HG03103 (cell line): ENCODE results near the gene SIRT6.
"Not testable (repeated sequence)": the region's sequence is repeated elsewhere in the genome, so short reads cannot be mapped to it uniquely, and the experiment has no call there.

Source experiments
- ATAC-seq: cut with Tn5 transposase; IDR thresholded peaks from one replicate; pipeline ENCODE4 v1.9.1; 2021; ENCODE audit warnings: low read depth; ENCODE audit not compliant: unreplicated experiment

SIRT6 gene

DNA sequence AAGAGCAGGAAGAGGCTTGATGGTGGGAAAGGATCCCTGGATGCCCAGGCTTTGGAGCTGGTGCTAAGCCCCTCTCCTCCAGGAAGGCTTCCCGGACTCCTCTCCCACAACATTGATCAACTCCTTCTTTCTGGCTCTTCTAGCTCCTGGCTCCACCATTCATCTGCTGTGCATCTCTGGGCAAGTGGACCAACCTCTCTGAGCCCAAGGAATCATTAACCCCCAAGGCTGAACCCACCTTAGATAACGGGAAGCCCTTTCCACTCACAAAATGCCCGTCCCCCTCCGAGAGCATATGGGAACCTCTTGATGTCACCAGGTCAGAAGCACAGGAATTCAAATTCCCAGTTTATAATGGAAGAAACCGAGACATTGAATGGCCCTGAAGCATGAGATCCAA lies 5.2 kb downstream of the SIRT6 start:
- no peak for ATAC-seq

DNA sequence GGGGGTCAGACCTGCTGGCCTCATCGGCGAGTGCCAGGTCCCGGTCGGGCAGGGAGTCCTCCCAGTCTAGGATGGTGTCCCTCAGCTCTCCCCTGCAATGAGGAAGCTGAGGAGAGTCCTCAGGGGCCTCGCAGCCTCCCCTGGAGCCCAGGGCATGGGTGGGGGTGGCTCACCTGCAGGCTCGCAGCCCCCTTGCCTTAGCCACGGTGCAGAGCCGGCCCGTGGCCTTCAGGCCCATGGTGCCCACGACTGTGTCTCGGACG lies 6.8 kb downstream of the SIRT6 start:
- no peak for ATAC-seq

DNA sequence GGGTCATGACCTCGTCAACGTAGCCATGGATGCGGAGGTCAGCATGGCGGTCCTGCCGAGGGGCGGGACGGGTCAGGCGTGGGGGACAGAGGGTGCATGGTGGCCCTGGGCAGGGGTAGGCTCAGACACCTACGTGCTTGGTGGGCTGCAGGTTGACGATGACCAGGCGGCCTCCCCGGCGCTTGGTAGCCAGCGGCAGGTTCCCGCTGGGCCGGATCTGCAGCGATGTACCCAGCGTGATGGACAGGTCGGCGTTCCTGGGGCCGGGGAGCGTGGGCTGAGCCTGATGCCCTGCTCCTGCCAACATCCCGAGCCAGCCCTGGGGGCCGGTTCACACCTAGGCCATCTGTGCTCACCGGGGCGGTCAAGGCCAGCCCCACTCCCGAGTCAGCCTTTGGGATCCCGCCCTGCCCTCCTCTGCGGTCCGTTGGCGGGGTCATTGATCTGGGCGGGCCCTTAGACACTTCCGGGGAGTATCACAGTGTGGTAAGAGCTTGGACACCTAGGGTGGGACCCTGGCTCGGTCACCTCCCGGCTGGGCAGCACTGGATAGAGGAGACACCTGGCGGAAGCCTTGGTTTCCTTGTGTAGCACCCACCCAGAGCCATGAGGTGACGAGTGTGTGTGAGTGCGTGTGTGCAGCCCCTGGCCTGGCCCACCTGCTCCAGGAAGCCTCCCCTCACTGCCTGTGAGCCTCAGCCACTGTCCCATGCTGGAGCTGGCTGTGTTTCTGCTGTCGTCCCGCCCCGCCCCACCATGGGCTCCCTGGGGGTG lies 7.3 kb downstream of the SIRT6 start:
- no peak for ATAC-seq

DNA sequence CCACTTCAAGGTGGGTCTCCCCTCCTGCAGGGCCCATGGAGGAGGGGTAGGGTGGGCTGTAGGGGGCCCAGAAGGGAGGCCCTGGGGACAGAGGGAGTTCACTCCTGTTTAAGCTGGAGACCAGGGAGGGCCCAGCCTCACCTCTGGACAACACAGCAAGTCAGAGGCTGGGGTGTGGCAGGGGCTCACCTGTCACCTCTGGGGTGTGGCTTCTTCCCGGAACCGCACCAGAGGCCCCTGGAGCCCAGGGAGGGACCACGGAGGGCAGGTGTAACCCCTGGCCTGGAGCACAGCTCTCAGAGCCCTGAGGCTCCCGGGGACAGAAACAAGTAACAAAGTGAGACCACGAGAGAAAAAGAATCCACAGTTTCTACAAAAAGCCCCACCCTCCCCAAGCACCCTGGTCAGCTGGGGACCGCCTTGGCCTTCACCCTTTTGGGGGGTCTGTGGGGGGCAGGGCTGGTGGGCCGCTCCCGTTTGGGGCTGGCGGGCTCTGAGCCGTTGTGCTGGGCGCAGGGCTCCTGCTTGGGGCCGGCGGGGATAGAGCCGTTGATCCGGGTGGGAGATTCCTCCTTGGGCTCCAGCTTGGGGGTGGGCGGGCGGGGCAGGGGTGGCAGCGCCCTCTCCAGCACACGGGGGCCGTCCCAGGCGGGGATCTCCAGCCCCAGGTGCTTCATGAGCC lies 8.0 kb downstream of the SIRT6 start:
- no peak for ATAC-seq

DNA sequence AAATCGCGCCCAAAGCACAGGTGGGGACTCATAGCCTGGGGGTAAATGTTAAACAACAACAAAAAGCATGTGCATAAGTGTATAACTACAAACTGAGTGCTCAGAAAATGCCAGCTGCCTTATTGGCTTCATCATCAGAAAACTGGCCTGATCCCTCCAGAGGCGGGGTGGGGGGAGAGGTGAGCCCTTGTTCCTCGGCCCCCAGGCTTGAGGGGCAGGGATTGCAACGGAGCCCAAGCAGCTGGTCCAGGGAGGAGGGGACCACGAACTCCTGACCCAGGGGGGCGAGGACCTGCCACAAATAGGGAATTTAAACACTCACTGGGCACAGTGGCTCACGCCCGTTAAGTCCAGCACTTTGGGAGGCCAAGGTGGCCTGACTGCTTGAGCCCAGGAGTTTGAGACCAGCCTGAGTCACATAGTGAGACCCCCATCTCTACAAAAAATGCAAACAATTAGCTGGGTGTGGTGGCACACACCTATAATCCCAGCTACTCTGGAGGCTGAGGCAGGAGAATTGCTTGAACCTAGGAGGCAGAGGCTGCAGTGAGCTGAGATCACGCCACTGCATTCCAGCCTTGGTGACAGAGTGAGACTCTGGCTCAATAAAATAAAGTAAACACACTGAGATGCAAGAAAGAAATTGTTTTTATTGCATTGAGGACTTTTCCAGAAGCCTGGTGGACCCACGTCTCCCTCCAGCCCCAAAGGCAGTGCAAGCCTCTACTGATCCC lies 8.7 kb downstream of the SIRT6 start:
- no peak for ATAC-seq

DNA sequence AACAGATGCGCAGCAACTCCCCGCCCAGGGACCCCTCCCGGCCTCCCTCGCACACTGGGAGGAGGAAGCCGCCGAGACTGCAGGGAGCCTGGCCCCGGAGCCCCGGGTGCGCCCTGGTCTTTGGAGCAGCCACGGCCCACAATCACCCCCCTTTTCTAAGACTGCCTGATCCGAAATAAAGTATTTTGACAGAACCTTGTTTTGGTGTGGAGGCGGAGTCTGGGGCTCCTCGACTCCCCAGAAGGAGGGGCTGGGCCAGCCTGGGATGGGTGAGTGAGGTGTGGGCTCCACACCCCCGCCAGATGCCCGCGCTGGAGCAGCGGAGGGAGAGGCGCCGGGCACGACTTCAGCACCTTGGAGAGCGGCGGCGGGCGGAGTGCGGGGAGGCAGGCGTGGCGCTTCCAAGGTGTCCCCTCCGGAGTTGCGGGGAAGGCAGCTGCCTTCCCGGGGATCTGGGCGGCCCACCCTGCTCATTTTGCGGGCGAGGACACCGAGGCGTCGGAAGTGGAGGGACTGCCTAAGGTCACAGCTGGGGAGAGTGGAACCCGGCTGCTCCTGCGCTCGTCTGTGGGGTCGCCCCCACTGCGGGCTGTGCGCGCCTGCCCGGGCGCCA lies 9.4 kb downstream of the SIRT6 start:
- ATAC-seq, result no peak

DNA sequence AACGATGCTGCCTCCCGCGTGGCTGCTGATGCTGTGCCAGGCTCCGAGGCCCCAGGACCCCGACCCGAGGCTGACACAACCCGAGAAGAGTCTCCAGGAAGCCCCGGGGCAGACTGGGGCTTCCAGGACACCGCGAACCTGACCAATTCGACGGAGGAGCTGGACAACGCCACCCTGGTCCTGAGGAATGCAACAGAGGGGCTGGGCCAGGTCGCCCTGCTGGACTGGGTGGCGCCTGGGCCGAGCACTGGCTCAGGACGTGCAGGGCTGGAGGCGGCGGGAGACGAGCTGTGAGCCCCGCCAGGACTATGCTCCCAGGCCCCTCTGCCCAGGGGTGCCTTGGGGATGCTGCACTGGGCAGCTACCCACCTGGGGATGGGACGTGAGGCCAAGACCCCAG lies 10.7 kb downstream of the SIRT6 start:
- ATAC-seq, result no peak

DNA sequence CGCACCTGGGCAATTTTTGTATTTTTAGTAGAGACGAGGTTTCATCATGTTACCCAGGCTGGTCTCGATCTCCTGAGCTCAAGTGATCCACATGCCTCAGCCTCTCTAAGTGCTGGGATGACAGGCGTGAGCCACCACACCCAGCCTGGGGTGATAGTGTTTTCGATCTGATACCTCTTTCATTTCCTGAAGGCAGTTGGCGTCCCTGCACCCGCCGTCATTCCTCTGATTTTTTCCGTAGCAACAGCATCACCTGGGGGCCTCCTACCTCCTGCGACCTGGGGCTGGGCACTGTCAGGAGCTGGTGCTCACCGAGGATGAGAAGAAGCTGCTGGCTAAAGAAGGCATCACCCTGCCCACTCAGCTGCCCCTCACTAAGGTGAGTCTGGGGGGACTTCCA lies 18.1 kb downstream of the SIRT6 start:
- ATAC-seq, result no peak

DNA sequence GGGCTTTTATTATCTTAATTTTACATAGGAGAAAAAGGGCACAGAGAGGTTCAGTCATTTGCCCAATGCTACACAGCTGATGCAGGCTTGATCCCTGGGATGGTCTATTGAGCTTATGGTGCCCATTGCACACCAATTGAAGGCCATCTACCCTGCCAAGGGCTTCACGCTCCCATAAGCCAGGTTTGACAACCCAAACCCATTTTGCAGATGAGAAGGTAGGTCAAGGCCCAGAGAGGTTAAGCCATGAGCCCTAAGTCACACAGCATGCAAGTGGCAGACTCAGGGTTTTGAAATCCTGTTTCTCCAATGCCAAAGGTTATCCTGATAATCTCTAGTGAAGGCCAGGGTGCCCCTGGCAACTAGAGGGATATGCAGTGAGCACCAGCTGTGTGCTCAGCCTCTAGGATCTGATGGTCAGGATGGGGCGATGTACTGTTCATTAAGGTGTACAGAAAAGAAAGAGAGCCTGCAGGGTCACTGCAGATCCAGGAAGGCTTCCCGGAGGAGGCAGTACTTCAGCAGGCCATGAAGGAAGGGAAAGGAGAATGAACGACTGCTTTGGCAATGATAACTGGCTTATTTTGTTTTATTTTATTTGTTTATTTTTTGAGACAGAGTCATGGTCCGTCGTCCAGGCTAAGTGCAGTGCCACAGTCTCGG lies 20.8 kb downstream of the SIRT6 start:
- ATAC-seq, result no peak

DNA sequence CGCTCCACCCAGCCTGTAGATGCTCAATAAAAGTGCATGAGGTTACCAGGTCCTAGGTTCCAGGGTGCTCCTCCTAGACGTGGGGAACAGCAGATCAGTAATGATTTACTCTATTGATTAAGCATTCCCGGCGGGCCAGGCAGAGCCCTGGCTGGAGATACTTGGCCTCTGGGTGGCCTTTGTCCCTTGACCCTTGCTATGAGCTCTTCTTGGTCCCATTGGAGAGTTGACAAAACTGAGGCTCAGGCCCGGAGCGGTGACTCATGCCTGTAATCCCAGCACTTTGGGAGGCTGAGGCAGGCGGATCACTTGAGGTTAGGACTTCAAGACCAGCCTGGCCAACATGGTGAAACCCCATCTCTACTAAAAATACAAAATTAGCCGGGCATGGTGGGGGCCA lies 24.4 kb downstream of the SIRT6 start:
- ATAC-seq, result not testable (repeated sequence)

DNA sequence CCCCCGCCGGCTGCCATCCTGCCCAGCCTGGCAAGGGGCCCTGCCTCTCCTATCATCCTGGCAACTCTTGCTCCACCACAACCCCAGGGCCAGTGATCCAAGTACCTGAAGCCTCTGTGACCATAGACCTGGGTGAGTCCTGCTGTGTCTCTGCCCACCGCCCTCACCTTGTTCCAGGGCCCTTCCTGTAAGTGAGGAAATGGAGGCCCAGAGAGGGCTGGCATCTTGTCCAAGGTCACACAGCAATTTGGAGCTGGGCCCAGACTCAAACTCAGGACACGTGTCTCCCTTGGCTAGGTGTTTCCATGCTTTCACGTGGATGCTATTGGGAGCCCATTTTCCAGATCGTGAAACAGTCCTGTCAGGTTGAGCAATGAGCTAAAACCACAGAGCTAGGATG lies 25.2 kb downstream of the SIRT6 start:
- ATAC-seq, result no peak

DNA sequence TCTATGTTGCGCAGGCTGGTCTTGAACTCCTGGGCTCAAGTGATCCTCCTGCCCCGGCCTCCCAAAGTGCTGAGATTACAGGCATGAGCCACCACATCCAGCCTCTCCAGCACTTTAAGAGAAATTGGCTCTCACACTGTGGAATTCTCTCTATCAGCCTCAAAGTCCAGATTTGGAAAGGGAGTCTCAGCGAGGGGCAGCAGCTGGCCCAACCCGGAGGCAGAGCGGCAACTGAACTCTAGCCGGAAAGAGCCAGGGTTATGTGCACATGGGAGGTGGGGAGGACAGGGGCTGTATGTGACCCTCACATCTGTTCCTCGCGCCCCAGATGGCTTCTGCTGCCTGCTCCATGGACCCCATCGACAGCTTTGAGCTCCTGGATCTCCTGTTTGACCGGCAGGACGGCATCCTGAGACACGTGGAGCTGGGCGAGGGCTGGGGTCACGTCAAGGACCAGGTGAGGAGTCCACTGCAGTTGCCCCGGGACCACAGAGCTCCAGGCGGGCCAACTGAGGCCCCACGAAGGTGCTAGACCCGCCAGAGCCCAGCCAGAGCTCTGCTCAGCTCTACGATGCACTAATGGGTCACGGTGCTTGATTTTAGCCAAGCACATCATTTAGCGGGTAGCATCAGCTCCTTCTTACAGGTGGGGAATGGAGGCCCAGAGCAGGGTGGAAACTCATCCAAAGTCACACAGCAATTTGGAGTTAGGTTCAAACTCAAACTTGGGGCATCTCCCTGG lies 27.6 kb downstream of the SIRT6 start:
- ATAC-seq, result no peak

DNA sequence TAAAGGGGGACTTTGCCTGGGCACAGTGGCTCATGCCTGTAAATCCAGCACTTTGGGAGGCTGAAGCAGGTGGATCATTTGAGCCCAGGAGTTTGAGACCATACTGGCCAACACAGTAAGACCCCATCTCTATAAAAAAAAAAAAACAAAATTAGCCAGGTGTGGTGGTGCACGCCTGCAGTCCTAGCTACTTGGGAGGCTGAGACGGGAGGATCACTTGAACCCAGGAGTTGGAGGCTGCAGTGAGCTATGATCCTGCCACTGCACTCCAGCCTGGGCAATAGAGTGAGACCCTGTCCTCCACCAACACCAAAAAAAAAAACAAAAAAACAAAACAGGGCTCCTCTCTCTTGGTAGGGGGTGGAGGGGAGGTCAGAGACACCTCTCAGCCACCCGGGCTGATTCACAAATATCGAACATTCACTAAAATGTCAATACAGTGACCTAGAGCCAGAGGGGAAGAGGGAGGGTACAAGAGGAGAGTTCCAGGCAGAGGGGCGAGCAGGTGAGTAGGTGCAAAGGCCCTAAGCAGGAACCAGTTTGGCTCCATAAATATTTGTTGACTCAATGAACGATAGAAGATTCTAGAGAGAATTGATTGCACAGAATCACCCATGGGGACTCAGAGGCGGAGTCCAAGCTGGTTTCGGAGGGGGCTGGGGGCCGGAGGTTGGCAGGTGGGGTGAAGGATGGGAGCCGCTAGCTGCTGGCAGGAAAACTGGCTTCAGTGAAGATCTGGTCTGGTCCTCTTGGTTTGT lies 29.9 kb downstream of the SIRT6 start:
- no peak for ATAC-seq

DNA sequence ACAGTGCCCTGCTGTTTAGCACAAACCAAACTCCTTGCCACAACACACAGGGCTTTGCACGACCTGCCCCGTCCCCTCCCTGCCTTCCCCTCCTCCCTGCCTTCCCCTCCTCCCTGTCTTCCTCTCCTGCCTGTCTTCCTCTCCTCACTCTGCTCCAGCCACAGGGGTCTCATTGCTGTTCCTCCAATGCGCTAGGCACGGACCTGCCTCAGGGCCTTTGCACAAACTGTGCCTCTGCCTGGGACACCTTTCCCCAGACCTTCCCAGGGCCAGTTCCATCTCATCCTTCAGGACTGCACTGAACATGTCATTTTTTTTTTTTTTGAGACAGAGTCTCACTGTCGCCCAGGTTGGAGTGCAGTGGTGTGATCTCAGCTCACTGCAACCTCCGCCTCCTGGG lies 30.7 kb downstream of the SIRT6 start:
- ATAC-seq, result no peak

DNA sequence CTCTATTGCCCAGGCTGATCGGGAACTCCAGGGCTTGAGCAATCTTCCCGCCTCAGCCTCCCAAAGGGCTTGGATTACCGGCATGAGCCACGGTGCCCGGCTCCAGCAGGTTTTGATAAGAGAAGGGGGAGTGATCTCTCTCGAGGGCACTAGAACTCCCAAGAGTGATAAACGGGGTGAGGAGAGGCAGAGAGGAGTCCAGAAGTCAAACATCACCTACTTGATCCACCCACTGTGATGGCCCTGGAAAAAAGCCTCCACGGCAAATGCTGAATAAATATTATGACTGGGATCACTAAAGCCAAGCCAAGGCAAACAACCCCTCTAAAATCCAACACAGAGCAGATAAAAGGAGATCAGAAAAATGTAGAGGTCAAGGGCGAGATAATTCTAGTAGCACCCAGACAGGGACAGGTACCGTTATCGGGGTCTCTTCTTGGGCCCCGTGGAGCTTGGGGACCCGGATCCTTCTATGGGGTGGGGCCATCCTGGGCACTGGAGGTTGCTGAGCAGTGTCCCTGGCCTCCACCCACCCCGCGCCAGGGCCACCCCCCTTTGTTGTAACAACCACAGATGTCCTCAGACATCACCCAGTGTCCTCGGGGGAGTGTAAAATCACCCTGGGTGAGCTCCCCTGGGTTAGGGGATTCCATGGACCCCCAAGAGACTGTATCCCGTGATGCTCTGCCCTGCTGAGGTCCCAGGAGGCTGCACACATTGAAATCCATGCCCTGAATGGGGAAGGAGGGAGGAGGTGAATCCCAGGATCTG lies 32.7 kb downstream of the SIRT6 start:
- ATAC-seq, result no peak

DNA sequence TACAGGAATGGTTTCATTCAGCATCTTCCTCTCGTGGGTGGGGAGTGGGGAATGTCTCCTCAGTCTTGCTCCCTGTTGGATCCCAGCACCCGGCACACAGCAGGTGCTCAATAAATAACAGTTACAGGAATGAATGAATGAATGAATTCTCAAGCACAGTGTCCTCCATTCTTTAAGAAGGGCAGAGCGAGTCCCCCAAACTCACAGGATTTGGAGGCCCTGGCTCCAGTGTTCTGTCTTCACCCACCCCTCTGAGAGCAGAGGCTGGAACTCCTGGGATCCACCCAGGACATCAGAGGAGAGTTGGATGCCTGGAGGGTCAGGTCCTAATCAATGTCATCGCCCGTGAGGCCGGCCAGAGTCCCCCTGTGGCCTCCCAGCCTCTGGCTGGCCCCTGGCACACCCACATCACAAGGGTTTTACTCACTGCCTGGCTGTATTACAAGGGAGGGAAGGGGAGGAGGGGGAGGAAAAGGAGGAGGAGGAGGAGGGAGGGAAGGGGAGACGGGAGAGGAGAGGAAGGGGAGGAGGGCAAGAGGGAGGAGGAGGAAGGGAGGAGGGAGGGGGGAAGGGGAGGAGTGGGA lies 37.6 kb downstream of the SIRT6 start:
- no peak for ATAC-seq

DNA sequence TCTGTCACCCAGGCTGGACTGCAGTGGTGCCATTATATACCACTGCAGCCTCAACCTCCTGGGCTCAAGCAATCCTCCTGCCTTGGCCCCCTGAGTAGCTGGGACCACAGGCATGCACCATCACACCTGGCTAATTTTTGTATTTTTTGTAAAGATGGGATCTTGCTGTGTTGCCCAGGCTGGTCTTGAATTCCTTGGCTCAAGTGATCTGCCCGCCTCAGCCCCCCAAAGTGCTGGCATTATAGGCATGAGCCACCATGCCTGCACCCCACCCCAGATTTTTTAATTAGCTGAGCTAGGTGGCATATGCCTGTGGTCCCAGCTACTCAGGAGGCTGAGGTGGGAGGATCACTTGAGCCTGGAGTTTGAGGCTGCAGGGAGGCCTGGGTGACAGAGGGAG lies 39.4 kb downstream of the SIRT6 start:
- not testable (repeated sequence) for ATAC-seq

DNA sequence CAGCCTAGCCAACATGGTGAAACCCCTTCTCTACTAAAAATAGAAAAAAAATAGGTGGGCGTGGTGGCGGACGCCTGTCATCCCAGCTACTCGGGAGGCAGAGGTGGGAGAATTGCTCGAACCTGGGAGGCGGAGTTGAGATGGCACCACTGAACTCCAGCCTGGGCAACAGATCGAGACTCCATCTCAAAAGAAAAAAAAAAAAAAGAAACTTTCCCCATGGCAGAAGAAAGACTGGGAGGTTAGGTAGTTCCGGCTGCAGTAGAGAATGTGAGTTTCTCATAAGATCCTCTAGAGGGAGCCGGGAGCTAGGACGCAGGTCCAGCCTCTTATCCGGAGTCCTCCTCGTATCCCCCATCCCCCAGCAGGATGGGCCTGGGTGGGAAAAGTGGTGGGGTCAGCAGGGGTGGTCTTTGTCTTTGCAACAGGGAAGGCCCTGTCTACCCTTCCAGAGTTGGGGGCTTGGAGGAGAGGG lies 42.1 kb downstream of the SIRT6 start:
- no peak for ATAC-seq
